Measurements from ENCODE around the gene CRTAC1. TPM values are rescaled to one million over a fixed set of nuclear protein-coding genes. Genes with fewer than 3 reads are reported as not detected.

The CRTAC1 gene
- total and polyA plus RNA-seq, 9 of the 15 experiments (the other 6 are each of a cell fraction or from before 2014, with no cell fraction given), result not detected

- TF ChIP-seq YY1 (IDR thresholded peaks at IDR 0.05; ENCODE audit: borderline replicate concordance in 1 of 3, control insufficient read depth in 1 of 3, extremely low read depth in 1 of 3, insufficient read depth in 3 of 3, insufficient read length in 1 of 3, insufficient replicate concordance in 2 of 3, low read depth in 1 of 3, low read length in 2 of 3), result peak; percentile 85 to 97 (median 93)
- TF ChIP-seq EHMT2 (IDR thresholded peaks at IDR 0.05), result peak; percentile 68; the same call in 1 of the 2 replicates
- TF ChIP-seq MEF2D (tag; conservative IDR thresholded peaks at IDR 0.05; ENCODE audit: low read depth), result peak; percentile 76; the same call in 1 of the 2 replicates
- peak; percentile 72 for TF ChIP-seq ZNF766 (CRISPR knock-in tag; conservative IDR thresholded peaks at IDR 0.05)
- TF ChIP-seq CREB1 (IDR thresholded peaks at IDR 0.05), result no peak
- no peak for TF ChIP-seq CREB1 (CRISPR knock-in tag; IDR thresholded peaks at IDR 0.05)
- TF ChIP-seq ZNF175 (CRISPR knock-in tag; IDR thresholded peaks at IDR 0.05; ENCODE audit: low read depth), result peak; percentile 79; the same call in 1 of the 2 replicates
- TF ChIP-seq CXXC5 (CRISPR knock-in tag; IDR thresholded peaks at IDR 0.05), result 0 out of 2 replicates have a peak, but pooled peaks have one; percentile 33
- no peak for TF ChIP-seq ZNF407 (IDR thresholded peaks at IDR 0.05; ENCODE audit: low read depth)
- peak; percentile 63; the same call in 1 of the 2 replicates for TF ChIP-seq DMBX1 (CRISPR knock-in tag; IDR thresholded peaks at IDR 0.05; ENCODE audit: borderline replicate concordance)
- 0 out of 6 replicates have a peak, but pooled peaks of 1 of the 3 experiments have one; percentile 24 for TF ChIP-seq ZBTB11 (CRISPR knock-in tag; IDR thresholded peaks at IDR 0.05)
- no peak for TF ChIP-seq ZFP91 (CRISPR knock-in tag; IDR thresholded peaks at IDR 0.05)
- TF ChIP-seq SMAD4 (CRISPR knock-in tag; conservative IDR thresholded peaks at IDR 0.05), result 0 out of 2 replicates have a peak, but pooled peaks have one; percentile 20
Observed at GRCh38 chr10:97879241-97879640, 151.2 kb downstream of the CRTAC1 start (continued).
